CD4-positive, alpha-beta memory T cell (primary cell): Measurements from ENCODE around the gene PCDHGB7. TPM values are rescaled to one million over a fixed set of nuclear protein-coding genes. Genes with fewer than 3 reads are reported as not detected.
"Not testable (repeated sequence)": the region's sequence is repeated elsewhere in the genome, so short reads cannot be mapped to it uniquely, and the experiment has no call there.

Experiments used
- CTCF ChIA-PET: fragments of 350-600 bp; sonication (Branson Sonifier 250); formaldehyde crosslinking; loops from one replicate; lab custom pipeline; 2021; ENCODE audit warnings: inconsistent platforms; ENCODE audit not compliant: partially characterized antibody; lab: Charles Lee
- POLR2A ChIA-PET: fragments of 350-600 bp; sonication (Branson Sonifier 250); formaldehyde crosslinking; loops from one replicate; lab custom pipeline; 2021; ENCODE audit not compliant: partially characterized antibody; lab: Charles Lee
- DNase-seq, 5 donors: peaks; one replicate each; pipeline versions ENCODE4 v3.0.0 to v3.0.0-alpha.2; 2020 to 2022; ENCODE audit warnings: mixed read lengths in 1 of 5
- H3K27ac ChIP-seq: one replicate; pipeline ENCODE4 v1.7.0; 2013; ENCODE audit warnings: low read depth, low read length
- H3K27me3 ChIP-seq: 2 replicates; pipeline ENCODE4 v1.7.0; 2013; ENCODE audit warnings: mild to moderate bottlenecking, low read length, moderate library complexity; ENCODE audit not compliant: insufficient read depth
- H3K36me3 ChIP-seq: 2 replicates; pipeline ENCODE4 v1.7.0; 2013; ENCODE audit warnings: mild to moderate bottlenecking, low read length, moderate library complexity; ENCODE audit not compliant: insufficient read depth
- H3K4me1 ChIP-seq: 2 replicates; pipeline ENCODE4 v1.7.0; 2013; ENCODE audit warnings: mild to moderate bottlenecking, low read length, moderate library complexity; ENCODE audit not compliant: insufficient read depth
- H3K4me3 ChIP-seq, 2 donors: one replicate each; pipeline ENCODE4 v1.7.0; 2013; ENCODE audit warnings: low read length in 2 of 2, mild to moderate bottlenecking in 1 of 2
- H3K9me3 ChIP-seq, 2 donors: one replicate each; pipeline ENCODE4 v1.7.0; 2013; ENCODE audit warnings: low read length in 2 of 2, control low read depth in 1 of 2; ENCODE audit not compliant: control insufficient read depth in 1 of 2
- H3K27ac Mint-ChIP-seq, 7 donors: one replicate each; pipeline ENCODE4 v1.8.0; 2020 to 2021; ENCODE audit warnings: mixed read lengths in 7 of 7, mild to moderate bottlenecking in 6 of 7, inconsistent platforms in 3 of 7, moderate library complexity in 3 of 7
- H3K27me3 Mint-ChIP-seq, 2 donors: one replicate each; pipeline ENCODE4 v1.8.0; 2020 to 2021; ENCODE audit warnings: mixed read lengths in 2 of 2
- H3K36me3 Mint-ChIP-seq, 2 donors: one replicate each; pipeline ENCODE4 v1.8.0; 2020 to 2021; ENCODE audit warnings: mixed read lengths in 2 of 2, inconsistent platforms in 1 of 2, mild to moderate bottlenecking in 1 of 2
- H3K4me1 Mint-ChIP-seq, 4 donors: one replicate each; pipeline ENCODE4 v1.8.0; 2020 to 2021; ENCODE audit warnings: mixed read lengths in 4 of 4, mild to moderate bottlenecking in 1 of 4
- H3K4me3 Mint-ChIP-seq, 8 donors: one replicate each; pipeline ENCODE4 v1.8.0; 2020 to 2021; ENCODE audit warnings: mixed read lengths in 8 of 8, mild to moderate bottlenecking in 7 of 8, moderate library complexity in 6 of 8, inconsistent platforms in 3 of 8
- H3K9me3 Mint-ChIP-seq, 8 donors: one replicate each; pipeline ENCODE4 v1.8.0; 2020 to 2021; ENCODE audit warnings: mixed read lengths in 8 of 8, mild to moderate bottlenecking in 5 of 8, inconsistent platforms in 3 of 8, moderate library complexity in 1 of 8
- intact Hi-C: fragments of 100-400 bp; cut with micrococcal nuclease; formaldehyde crosslinking; loops from one replicate; pipeline ENCODE4 v1.15.1; 2023
- polyA plus RNA-seq, 2 donors: library from polyadenylated mRNA; unstranded; fragments of 300-500 nt; fragmentation: Illumina TruSeq; gene quantifications; one replicate each; pipeline ENCODE4 v1.2.3, GENCODE V29; 2021
- total RNA-seq, 2 experiments: library from RNA; stranded (reverse); gene quantifications; one replicate each; pipeline ENCODE4 v1.2.3, GENCODE V29; 2021

Gene PCDHGB7
- total and polyA plus RNA-seq, 4 experiments from 2014 or later, result 0.03 to 0.33 (median 0.32) TPM; not detected in 1

DNA sequence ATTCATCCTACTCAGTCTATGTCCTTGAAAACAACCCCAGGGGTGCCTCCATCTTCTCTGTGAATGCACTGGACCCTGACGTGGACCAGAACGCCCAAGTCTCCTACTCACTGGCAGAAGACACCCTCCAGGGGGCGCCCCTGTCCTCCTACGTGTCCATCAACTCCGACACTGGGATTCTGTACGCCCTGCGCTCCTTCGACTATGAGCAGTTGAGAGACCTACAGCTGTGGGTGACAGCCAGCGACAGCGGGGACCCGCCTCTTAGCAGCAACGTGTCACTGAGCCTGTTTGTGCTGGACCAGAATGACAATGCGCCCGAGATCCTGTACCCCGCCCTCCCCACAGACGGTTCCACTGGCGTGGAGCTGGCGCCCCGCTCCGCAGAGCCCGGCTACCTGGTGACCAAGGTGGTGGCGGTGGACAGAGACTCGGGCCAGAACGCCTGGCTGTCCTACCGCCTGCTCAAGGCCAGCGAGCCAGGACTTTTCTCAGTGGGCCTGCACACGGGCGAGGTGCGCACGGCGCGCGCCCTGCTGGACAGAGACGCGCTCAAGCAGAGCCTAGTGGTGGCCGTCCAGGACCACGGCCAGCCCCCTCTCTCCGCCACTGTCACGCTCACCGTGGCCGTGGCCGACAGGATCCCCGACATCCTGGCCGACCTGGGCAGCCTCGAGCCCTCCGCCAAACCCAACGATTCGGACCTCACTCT is 41.9 kb upstream of the PCDHGB7 start:
- POLR2A ChIA-PET, H3K27ac Mint-ChIP-seq, H3K27me3 ChIP-seq, H3K36me3 Mint-ChIP-seq, H3K4me3 Mint-ChIP-seq, DNase-seq, H3K4me1 Mint-ChIP-seq, H3K27ac ChIP-seq, H3K4me3 ChIP-seq, H3K4me1 ChIP-seq, H3K36me3 ChIP-seq, H3K9me3 ChIP-seq, intact Hi-C loops: not testable (repeated sequence)
- peaks cover 32% of the 10 kb centered on the region in 2 donors for H3K27me3 Mint-ChIP-seq
- CTCF ChIA-PET, result interaction anchor here (1.5 to 2.2 kb wide), 2 partner anchors 148 to 191 kb away, joined by 4 to 8 read pairs; no protein-coding TSS in a partner anchor
- peaks cover 2 to 80% (median 55%) of the 10 kb centered on the region in 8 donors for H3K9me3 Mint-ChIP-seq

DNA sequence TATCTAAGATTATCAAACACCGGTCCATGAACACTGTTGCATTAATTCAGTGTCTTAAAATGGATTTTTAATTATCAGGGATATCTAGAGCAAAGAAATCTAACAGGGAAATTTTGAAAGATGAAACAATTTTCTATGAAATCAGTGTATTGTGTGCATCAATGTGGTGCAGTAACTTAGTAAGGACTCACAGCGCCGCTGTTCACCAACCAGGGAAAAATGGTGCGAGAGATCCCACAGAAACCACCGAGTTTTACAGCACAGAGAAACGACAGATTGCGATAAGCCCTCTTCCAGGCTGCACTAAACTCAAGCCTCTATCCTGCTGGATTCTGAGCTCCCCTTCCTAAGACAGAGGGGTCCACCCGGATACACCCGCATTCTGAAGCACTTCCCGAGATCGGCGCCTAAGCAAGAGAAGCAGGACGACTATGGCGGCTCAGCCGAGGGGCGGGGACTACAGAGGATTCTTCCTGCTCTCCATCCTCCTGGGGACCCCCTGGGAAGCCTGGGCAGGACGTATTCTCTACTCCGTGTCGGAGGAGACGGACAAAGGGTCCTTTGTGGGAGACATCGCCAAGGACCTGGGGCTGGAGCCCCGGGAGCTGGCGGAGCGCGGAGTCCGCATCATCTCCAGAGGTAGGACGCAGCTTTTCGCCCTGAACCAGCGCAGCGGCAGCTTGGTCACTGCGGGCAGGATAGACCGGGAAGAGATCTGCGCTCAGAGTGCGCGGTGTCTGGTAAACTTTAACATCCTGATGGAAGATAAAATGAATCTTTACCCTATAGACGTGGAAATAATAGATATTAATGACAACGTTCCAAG is 34.8 kb upstream of the PCDHGB7 start, which contains the start of gene PCDHGA7:
TSS of gene PCDHGA7 (plus strand) at position 274 of the 826 bp plus-strand sequence. CDS start at position 432, 158 bp downstream.
- POLR2A ChIA-PET, result no interaction called here
- Histone ChIP-seq H3K27ac (no peak within 1 kb of the TSS), H3K27me3 (peaks cover 19% of the 10 kb centered on the region), H3K9me3 (peaks cover 0 to 3% of the 10 kb centered on the region in 2 donors), H3K4me1 (no peaks in the 10 kb centered on the region), H3K36me3 (no peaks in the 10 kb centered on the region), H3K4me3 (peak within 1 kb of the TSS in 1 of 2 donors; percentile 23)
- Mint-ChIP-seq H3K4me3 (peak within 1 kb of the TSS; percentile 36 to 81 (median 66)), H3K4me1 (peaks cover 0 to 2% (median 0%) of the 10 kb centered on the region in 4 donors), H3K9me3 (peaks cover 2 to 82% (median 54%) of the 10 kb centered on the region in 8 donors), H3K36me3 (peaks cover 3 to 6% of the 10 kb centered on the region in 2 donors), H3K27me3 (peaks cover 40 to 45% of the 10 kb centered on the region in 2 donors), H3K27ac (no peak within 1 kb of the TSS)
- no peak for DNase-seq
- intact Hi-C loops, result no loop called here
- CTCF ChIA-PET, result no interaction called here

DNA sequence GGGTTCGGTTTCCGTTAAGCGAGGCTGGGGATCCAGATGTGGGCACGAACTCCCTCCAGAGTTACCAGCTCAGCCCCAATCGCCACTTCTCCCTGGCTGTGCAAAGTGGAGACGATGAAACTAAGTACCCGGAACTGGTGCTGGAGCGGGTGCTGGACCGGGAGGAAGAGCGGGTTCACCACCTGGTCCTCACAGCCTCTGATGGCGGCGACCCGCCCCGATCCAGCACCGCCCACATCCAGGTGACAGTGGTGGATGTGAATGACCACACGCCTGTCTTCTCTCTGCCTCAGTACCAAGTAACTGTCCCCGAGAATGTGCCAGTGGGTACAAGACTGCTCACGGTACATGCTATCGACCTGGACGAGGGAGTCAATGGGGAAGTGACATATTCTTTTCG is 34.1 kb upstream of the PCDHGB7 start:
- Mint-ChIP-seq H3K4me1 (peaks cover 0 to 2% (median under 1%) of the 10 kb centered on the region in 4 donors), H3K27me3 (peaks cover 42 to 47% of the 10 kb centered on the region in 2 donors), H3K9me3 (peaks cover 2 to 84% (median 55%) of the 10 kb centered on the region in 8 donors), H3K36me3 (peaks cover 3 to 6% of the 10 kb centered on the region in 2 donors), H3K27ac (no peak overlapping the region), H3K4me3 (peak overlapping the region in 2 of 8 donors; percentile 24 to 72)
- Histone ChIP-seq H3K9me3 (peaks cover 0 to 3% of the 10 kb centered on the region in 2 donors), H3K4me1 (no peaks in the 10 kb centered on the region), H3K36me3 (no peaks in the 10 kb centered on the region), H3K27ac (no peak overlapping the region), H3K4me3 (no peak overlapping the region), H3K27me3 (peaks cover 19% of the 10 kb centered on the region)
- no peak for DNase-seq
- intact Hi-C loops, result no loop called here
- CTCF ChIA-PET, result no interaction called here
- POLR2A ChIA-PET, result no interaction called here

DNA sequence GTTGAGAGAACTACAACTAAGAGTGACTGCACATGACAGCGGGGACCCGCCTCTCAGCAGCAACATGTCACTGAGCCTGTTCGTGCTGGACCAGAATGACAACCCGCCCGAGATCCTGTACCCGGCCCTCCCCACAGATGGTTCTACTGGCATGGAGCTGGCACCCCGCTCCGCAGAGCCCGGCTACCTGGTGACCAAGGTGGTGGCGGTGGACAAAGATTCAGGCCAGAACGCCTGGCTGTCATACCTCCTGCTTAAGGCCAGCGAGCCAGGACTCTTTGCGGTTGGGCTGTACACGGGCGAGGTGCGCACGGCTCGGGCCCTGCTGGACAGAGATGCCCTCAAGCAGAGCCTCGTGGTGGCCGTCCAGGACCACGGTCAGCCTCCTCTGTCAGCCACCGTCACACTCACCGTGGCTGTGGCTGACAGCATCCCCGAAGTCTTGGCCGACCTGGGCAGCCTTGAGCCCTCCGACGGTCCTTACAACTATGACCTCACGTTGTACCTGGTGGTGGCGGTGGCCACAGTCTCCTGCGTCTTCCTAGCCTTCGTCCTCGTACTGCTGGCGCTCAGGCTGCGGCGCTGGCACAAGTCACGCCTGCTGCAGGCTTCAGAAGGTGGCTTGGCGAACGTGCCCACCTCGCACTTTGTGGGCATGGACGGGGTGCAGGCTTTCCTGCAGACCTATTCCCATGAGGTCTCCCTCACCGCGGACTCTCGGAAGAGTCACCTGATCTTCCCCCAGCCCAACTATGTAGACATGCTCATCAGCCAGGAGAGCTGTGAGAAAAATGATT is 32.8 kb upstream of the PCDHGB7 start:
- no peak for DNase-seq
- H3K4me3 Mint-ChIP-seq, result no peak overlapping the region
- ChIA-PET POLR2A (no interaction called here), CTCF (interaction anchor here (1.1 kb wide), 1 partner anchor 173 kb away, joined by 3 read pairs; no protein-coding TSS in a partner anchor)
- peaks cover 3 to 13% of the 10 kb centered on the region in 2 donors for H3K36me3 Mint-ChIP-seq
- peaks cover 4 to 82% (median 63%) of the 10 kb centered on the region in 8 donors for H3K9me3 Mint-ChIP-seq
- Histone ChIP-seq H3K36me3 (no peaks in the 10 kb centered on the region), H3K4me3 (no peak overlapping the region), H3K9me3 (peaks cover 0 to 3% of the 10 kb centered on the region in 2 donors), H3K4me1 (no peaks in the 10 kb centered on the region), H3K27ac (no peak overlapping the region), H3K27me3 (peaks cover 22% of the 10 kb centered on the region)
- intact Hi-C loops, result no loop called here
- peaks cover 0 to 4% (median 1%) of the 10 kb centered on the region in 4 donors for H3K4me1 Mint-ChIP-seq
- H3K27ac Mint-ChIP-seq, result no peak overlapping the region
- peaks cover 42 to 52% of the 10 kb centered on the region in 2 donors for H3K27me3 Mint-ChIP-seq

DNA sequence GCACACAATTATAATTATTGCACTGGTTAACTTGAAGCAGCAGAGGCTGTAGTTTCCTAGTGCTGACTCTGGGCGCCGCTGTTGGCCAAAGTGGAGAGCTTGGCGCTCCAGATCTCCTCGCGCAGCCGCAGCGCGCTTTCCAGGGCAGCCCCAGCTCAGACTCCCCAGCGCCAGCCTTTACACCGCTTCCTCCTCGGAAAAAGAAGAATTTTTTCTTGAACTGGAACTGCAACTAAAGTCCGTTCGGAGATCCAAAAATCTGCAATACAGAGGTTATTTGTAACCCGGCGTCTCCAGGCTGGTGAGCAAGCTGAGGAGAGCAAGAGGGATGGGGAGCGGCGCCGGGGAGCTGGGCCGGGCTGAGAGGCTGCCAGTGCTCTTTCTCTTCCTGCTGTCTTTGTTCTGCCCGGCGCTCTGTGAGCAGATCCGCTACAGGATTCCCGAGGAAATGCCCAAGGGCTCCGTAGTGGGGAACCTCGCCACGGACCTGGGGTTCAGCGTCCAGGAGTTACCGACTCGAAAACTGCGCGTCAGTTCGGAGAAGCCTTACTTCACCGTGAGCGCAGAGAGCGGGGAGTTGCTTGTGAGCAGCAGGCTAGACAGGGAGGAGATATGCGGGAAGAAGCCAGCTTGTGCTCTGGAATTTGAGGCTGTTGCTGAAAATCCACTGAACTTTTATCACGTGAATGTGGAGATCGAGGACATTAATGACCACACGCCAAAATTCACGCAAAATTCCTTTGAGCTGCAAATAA is 29.7 kb upstream of the PCDHGB7 start, which contains the start of gene PCDHGB4:
TSS of gene PCDHGB4 (plus strand) at position 142 of the 755 bp plus-strand sequence. CDS start at position 329, 187 bp downstream.
- H3K9me3 ChIP-seq, H3K4me1 Mint-ChIP-seq, H3K36me3 ChIP-seq, H3K4me3 ChIP-seq, POLR2A ChIA-PET, H3K27ac ChIP-seq, H3K4me1 ChIP-seq, intact Hi-C loops: not testable (repeated sequence)
- Mint-ChIP-seq H3K4me3 (peak within 1 kb of the TSS in 6 of 8 donors; percentile 15 to 62 (median 40)), H3K9me3 (peaks cover 6 to 85% (median 68%) of the 10 kb centered on the region in 8 donors), H3K27me3 (peaks cover 46 to 52% of the 10 kb centered on the region in 2 donors), H3K27ac (peak within 1 kb of the TSS in 2 of 7 donors; percentile 37 to 38), H3K36me3 (peaks cover 0 to 13% of the 10 kb centered on the region in 2 donors)
- peak in 1 of 5 donors; percentile 21 for DNase-seq
- peaks cover 25% of the 10 kb centered on the region for H3K27me3 ChIP-seq
- CTCF ChIA-PET, result interaction anchor here (0.8 kb wide), 1 partner anchor 17 kb away, joined by 4 read pairs; the partner anchor contains the start of gene PCDHGB3

DNA sequence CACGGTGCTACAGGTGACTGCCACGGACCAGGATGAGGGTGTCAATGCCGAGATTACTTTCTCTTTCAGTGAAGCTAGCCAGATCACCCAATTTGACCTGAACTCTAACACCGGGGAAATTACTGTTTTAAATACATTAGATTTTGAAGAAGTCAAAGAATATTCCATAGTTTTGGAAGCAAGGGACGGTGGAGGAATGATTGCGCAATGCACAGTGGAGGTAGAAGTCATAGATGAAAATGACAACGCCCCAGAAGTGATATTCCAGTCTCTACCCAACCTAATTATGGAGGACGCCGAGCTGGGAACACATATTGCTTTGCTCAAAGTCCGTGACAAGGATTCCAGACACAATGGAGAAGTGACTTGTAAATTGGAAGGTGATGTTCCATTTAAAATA is 28.8 kb upstream of the PCDHGB7 start:
- Mint-ChIP-seq H3K4me3 (peak overlapping the region in 1 of 8 donors; percentile 15), H3K36me3 (peaks cover 3 to 10% of the 10 kb centered on the region in 2 donors), H3K4me1 (peaks cover 0 to 4% (median 3%) of the 10 kb centered on the region in 4 donors), H3K27me3 (peaks cover 41 to 52% of the 10 kb centered on the region in 2 donors), H3K9me3 (peaks cover 7 to 85% (median 72%) of the 10 kb centered on the region in 8 donors), H3K27ac (peak overlapping the region in 2 of 7 donors; percentile 37 to 38)
- Histone ChIP-seq H3K36me3 (no peaks in the 10 kb centered on the region), H3K27me3 (peaks cover 17% of the 10 kb centered on the region), H3K4me3 (no peak overlapping the region), H3K9me3 (peaks cover 0 to under 1% of the 10 kb centered on the region in 2 donors), H3K4me1 (no peaks in the 10 kb centered on the region), H3K27ac (no peak overlapping the region)
- intact Hi-C loops, result no loop called here
- no peak for DNase-seq
- POLR2A ChIA-PET, result no interaction called here
- CTCF ChIA-PET, result no interaction called here
